ENCODE data around the gene THEMIS2.
"Not testable (repeated sequence)": the region's sequence is repeated elsewhere in the genome, so short reads cannot be mapped to it uniquely, and the experiment has no call there.

Gene THEMIS2

DNA sequence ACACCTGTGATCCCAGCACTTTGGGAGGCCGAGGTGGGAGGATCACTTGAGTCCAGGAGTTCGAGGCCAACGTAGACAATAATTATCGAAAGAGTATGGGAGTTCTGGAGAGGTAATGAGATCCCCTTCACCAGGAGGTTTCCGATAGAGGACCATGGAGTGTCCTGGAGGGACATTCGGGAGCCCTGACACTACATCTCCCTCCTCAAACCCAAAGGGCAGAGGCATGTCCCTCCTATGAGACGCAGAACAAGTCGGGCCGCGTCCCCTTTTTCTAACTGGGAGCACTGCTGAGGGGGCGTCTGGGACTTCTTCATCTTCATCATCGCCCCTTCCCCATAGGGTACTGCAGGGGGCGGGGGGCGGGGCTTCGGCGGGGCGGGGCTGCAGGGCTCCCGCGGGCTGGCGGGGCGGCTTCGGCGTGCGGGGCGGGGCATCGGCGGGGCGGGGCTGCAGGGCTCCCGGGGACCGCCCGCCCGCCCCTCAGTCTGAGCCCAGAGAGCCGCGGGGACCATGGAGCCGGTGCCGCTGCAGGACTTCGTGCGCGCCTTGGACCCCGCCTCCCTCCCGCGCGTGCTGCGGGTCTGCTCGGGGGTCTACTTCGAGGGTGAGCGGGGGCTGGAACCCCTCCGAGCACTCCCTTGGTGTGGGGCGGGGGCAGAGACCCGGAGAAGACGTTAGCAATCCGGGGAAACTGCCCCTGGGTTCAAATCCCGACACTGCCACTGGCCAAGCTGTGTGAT is at the start of gene THEMIS2:
Gene THEMIS2, plus strand, starts transcription at position 486 of the 743 bp plus-strand sequence. Its CDS starts 28 bp downstream, at position 514.
- H3K9me3 ChIP-seq (ENCODE audit: severe bottlenecking) = no peaks in the 10 kb centered on the region
- ATAC-seq (ENCODE audit: low read depth) (peak; percentile 68), DNase-seq (ENCODE audit: low spot score) (peak; percentile 62)
- H3K4me3 ChIP-seq (ENCODE audit: severe bottlenecking) = peak within 1 kb of the TSS; percentile 41
- TF ChIP-seq, protein P1, sequence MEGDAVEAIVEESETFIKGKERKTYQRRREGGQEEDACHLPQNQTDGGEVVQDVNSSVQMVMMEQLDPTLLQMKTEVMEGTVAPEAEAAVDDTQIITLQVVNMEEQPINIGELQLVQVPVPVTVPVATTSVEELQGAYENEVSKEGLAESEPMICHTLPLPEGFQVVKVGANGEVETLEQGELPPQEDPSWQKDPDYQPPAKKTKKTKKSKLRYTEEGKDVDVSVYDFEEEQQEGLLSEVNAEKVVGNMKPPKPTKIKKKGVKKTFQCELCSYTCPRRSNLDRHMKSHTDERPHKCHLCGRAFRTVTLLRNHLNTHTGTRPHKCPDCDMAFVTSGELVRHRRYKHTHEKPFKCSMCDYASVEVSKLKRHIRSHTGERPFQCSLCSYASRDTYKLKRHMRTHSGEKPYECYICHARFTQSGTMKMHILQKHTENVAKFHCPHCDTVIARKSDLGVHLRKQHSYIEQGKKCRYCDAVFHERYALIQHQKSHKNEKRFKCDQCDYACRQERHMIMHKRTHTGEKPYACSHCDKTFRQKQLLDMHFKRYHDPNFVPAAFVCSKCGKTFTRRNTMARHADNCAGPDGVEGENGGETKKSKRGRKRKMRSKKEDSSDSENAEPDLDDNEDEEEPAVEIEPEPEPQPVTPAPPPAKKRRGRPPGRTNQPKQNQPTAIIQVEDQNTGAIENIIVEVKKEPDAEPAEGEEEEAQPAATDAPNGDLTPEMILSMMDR (IDR thresholded peaks at IDR 0.05; ENCODE audit: poor library complexity, severe bottlenecking) = no peak
- H3K27me3 ChIP-seq (ENCODE audit: insufficient read depth, poor library complexity, severe bottlenecking) = no peaks in the 10 kb centered on the region
- H3K4me1 ChIP-seq (ENCODE audit: insufficient read depth, poor library complexity, severe bottlenecking) = peaks cover 11% of the 10 kb centered on the region
- H3K36me3 ChIP-seq (ENCODE audit: low read depth) = no peaks in the 10 kb centered on the region
- H3K27ac ChIP-seq (ENCODE audit: poor library complexity, severe bottlenecking) = no peak within 1 kb of the TSS

DNA sequence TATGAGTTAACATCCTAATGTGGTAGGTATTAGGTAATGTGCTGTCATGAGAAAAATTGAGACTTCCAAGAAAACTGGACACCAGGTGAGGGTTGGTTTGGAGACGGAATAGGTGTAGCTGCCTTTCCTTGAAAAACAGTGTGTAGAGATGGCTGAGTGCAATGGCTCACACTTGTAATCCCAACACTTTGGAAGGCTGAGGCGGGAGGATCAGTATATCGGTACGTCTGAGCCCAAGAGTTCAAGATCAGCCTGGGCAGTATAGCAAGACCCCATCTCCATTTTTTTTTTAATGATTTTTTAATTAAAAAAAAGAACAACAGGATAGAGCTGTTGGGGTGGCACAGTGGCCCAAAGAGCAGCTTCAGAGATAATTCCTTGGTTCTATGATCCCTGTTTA is 48.6 kb upstream of the THEMIS2 start:
- Histone ChIP-seq H3K36me3 (ENCODE audit: low read depth) (peaks cover 26% of the 10 kb centered on the region), H3K4me3 (ENCODE audit: severe bottlenecking) (no peak overlapping the region), H3K27ac (ENCODE audit: poor library complexity, severe bottlenecking) (no peak overlapping the region), H3K27me3 (ENCODE audit: insufficient read depth, poor library complexity, severe bottlenecking) (no peaks in the 10 kb centered on the region), H3K9me3 (ENCODE audit: severe bottlenecking) (no peaks in the 10 kb centered on the region), H3K4me1 (ENCODE audit: insufficient read depth, poor library complexity, severe bottlenecking) (no peaks in the 10 kb centered on the region)
- TF ChIP-seq, protein P1 (IDR thresholded peaks at IDR 0.05; ENCODE audit: poor library complexity, severe bottlenecking) = no peak
- DNase-seq (ENCODE audit: low spot score) = no peak
- ATAC-seq (ENCODE audit: low read depth) = no peak

DNA sequence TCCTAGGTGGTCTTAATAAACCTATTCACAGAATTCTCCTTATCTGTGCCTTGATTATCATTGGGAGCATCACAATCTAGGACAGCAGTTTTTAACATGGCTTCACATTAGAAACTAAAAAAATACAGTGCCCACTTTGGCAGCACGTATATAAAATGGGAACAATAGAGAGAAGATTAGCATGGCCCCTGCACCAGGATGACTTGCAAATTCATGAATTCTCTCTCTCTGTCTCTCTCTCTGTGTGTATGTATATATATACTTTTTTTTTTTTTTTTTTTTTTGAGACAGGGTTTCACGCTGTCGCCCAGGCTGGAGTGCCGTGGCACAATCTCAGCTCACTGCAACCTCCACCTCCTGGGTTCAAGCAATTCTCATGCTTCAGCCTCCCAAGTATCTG is 47.9 kb upstream of the THEMIS2 start:
- H3K27me3 ChIP-seq (ENCODE audit: insufficient read depth, poor library complexity, severe bottlenecking) = no peaks in the 10 kb centered on the region
- DNase-seq (ENCODE audit: low spot score) (no peak), ATAC-seq (ENCODE audit: low read depth) (no peak)
- TF ChIP-seq, protein P1 (IDR thresholded peaks at IDR 0.05; ENCODE audit: poor library complexity, severe bottlenecking) = no peak
- no peak overlapping the region for H3K27ac ChIP-seq (ENCODE audit: poor library complexity, severe bottlenecking)
- no peak overlapping the region for H3K4me3 ChIP-seq (ENCODE audit: severe bottlenecking)
- H3K9me3 ChIP-seq (ENCODE audit: severe bottlenecking) = no peaks in the 10 kb centered on the region
- no peaks in the 10 kb centered on the region for H3K4me1 ChIP-seq (ENCODE audit: insufficient read depth, poor library complexity, severe bottlenecking)
- peaks cover 21% of the 10 kb centered on the region for H3K36me3 ChIP-seq (ENCODE audit: low read depth)

DNA sequence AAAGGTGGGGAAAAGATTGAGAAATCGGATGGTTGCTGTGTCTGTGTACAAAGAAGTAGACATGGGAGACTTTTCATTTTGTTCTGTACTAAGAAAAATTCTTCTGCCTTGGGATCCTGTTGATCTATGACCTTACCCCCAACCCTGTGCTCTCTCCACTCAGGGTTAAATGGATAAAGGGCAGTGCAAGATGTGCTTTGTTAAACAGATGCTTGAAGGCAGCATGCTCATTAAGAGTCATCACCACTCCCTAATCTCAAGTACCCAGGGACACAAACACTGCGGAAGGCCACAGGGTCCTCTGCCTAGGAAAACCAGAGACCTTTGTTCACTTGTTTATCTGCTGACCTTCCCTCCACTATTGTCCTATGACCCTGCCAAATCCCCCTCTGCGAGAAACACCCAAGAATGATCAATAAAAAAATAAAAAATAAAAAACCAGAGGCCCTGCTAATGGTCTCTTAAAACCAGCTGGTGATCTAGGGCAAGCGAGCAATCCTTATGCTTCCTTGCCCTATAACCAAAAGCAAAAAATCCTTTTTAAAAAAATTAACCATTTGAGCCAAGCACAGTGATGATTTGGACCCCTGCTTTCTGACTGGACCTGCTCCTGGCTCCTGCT is 42.9 kb upstream of the THEMIS2 start:
- DNase-seq (ENCODE audit: low spot score); ATAC-seq (ENCODE audit: low read depth); H3K27ac ChIP-seq (ENCODE audit: poor library complexity, severe bottlenecking); H3K27me3 ChIP-seq (ENCODE audit: insufficient read depth, poor library complexity, severe bottlenecking); H3K4me3 ChIP-seq (ENCODE audit: severe bottlenecking); H3K9me3 ChIP-seq (ENCODE audit: severe bottlenecking): not testable (repeated sequence)
- Histone ChIP-seq H3K4me1 (ENCODE audit: insufficient read depth, poor library complexity, severe bottlenecking) (peaks cover 15% of the 10 kb centered on the region), H3K36me3 (ENCODE audit: low read depth) (peaks cover 21% of the 10 kb centered on the region)

DNA sequence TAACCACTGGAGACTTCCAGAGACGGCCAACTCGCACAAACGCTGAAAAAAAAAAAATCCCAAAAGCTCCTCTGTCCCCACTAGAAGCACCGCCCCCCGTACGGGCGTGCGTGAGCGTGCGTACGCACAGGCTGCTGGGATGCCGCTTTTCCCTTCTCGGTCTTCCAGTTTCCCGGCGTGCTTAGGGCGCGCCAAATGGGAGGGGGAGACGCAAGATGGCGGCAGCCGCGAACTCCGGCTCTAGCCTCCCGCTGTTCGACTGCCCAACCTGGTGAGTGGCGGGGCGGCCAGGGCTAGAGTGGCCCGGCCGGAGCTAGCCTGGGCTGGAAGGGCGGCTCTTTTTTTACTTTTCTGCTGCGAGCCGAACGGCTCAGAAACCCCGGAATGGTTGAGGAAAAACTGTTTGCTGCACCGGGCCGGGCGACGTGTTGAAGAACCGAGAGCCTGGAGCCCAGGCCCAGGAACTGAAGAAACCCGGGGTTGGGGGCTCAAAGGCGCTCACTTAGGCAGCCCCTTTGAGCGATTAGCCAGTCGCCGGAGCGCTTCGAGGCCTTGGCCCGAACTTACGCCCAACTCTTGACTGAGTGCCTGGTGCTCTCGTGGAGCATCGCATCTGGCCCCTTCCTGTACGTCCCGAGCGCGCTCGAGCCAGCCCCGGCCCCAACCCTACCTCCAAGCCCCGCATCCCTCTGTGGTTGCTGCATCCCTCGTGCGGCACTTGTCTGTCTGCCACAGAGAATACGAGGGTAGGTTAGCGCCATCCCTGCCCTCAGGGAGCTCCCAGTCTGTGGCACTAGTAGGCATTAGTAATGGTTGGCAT is 41.5 kb upstream of the THEMIS2 start, which contains the start of gene PPP1R8:
Gene PPP1R8, plus strand, starts transcription at position 162 of the 820 bp plus-strand sequence. Its CDS starts 54 bp downstream, at position 216.
- TF ChIP-seq, protein P1 (IDR thresholded peaks at IDR 0.05; ENCODE audit: poor library complexity, severe bottlenecking) = no peak

More for the DNA sequence above, 41.5 kb upstream of the THEMIS2 start, which contains the start of gene PPP1R8:
- Histone ChIP-seq H3K27ac (ENCODE audit: poor library complexity, severe bottlenecking) (peak within 1 kb of the TSS; percentile 38), H3K36me3 (ENCODE audit: low read depth) (peaks cover 27% of the 10 kb centered on the region), H3K27me3 (ENCODE audit: insufficient read depth, poor library complexity, severe bottlenecking) (no peaks in the 10 kb centered on the region), H3K4me3 (ENCODE audit: severe bottlenecking) (peak within 1 kb of the TSS; percentile 95), H3K4me1 (ENCODE audit: insufficient read depth, poor library complexity, severe bottlenecking) (peaks cover 15% of the 10 kb centered on the region), H3K9me3 (ENCODE audit: severe bottlenecking) (no peaks in the 10 kb centered on the region)
- DNase-seq (ENCODE audit: low spot score) (peak; percentile 92), ATAC-seq (ENCODE audit: low read depth) (peak; percentile 98)

Data from RWPE2 (cell line).